ENCODE measurements around the gene NPBWR2. TPM values are rescaled to one million over a fixed set of nuclear protein-coding genes. Genes with fewer than 3 reads are reported as not detected.
"Not testable (repeated sequence)": the region's sequence is repeated elsewhere in the genome, so short reads cannot be mapped to it uniquely, and the experiment has no call there.

Gene NPBWR2
- total RNA-seq, 6 experiments from 2014 or later, result not detected

DNA sequence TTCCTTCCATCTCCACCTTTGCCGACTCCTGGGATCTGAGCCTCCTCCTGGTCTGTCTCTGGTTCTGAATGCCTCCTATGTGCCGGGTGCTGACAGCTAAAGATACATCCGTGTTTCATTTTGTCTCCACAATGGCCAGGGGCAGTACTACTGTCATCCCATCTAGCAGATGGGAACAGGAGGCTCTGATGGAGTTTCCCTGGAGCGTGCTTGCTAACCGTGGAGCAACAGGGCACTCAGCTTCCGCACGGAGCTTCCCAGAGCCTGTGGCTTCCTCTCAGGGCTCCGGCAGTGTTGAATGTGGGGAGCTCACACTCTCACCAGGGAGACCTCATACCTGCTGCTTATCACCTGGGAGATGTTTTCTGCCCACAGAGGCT lies 11.9 kb upstream of the NPBWR2 start:
- no peaks in the 10 kb centered on the region for H3K27me3 ChIP-seq
- no peaks in the 10 kb centered on the region for H3K4me1 ChIP-seq
- no peak overlapping the region for H3K27ac ChIP-seq
- DNase-seq (peak in 1 of 3 donors; percentile 42), ATAC-seq (no peak)
- WGBS (ENCODE audit: insufficient coverage, low coverage, low lambda C conversion rate, missing lambda C conversion rate), result no CpG with 5 or more reads among the region's 8 CpGs
- no peaks in the 10 kb centered on the region for H3K36me3 ChIP-seq
- no peak for TF ChIP-seq POLR2A (IDR thresholded peaks at IDR 0.05)
- TF ChIP-seq, protein P1, sequence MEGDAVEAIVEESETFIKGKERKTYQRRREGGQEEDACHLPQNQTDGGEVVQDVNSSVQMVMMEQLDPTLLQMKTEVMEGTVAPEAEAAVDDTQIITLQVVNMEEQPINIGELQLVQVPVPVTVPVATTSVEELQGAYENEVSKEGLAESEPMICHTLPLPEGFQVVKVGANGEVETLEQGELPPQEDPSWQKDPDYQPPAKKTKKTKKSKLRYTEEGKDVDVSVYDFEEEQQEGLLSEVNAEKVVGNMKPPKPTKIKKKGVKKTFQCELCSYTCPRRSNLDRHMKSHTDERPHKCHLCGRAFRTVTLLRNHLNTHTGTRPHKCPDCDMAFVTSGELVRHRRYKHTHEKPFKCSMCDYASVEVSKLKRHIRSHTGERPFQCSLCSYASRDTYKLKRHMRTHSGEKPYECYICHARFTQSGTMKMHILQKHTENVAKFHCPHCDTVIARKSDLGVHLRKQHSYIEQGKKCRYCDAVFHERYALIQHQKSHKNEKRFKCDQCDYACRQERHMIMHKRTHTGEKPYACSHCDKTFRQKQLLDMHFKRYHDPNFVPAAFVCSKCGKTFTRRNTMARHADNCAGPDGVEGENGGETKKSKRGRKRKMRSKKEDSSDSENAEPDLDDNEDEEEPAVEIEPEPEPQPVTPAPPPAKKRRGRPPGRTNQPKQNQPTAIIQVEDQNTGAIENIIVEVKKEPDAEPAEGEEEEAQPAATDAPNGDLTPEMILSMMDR (IDR thresholded peaks at IDR 0.05), result no peak
- intact Hi-C loops (cut with DNase I), result no loop called here
- H3K9me3 ChIP-seq, result no peaks in the 10 kb centered on the region
- H3K4me3 ChIP-seq, result no peak overlapping the region

GRCh38 chr20:64117432-64117777 lies 10.0 kb upstream of the NPBWR2 start:
- H3K4me3 ChIP-seq; H3K36me3 ChIP-seq; H3K27ac ChIP-seq; ATAC-seq; H3K27me3 ChIP-seq; H3K9me3 ChIP-seq; intact Hi-C loops (cut with DNase I); H3K4me1 ChIP-seq: not testable (repeated sequence)
- 100% methylated on average over 2 of the region's 6 CpGs for WGBS (ENCODE audit: insufficient coverage, low coverage, low lambda C conversion rate, missing lambda C conversion rate)
- peak in 1 of 3 donors; percentile 9 for DNase-seq

GRCh38 chr20:64116541-64117431 lies 9.4 kb upstream of the NPBWR2 start:
- peak in 2 of 3 donors; percentile 34 to 42 for DNase-seq
- intact Hi-C loops (cut with DNase I), result no loop called here
- no peak for TF ChIP-seq POLR2A (IDR thresholded peaks at IDR 0.05)
- TF ChIP-seq, protein P1 (IDR thresholded peaks at IDR 0.05), result no peak

DNA sequence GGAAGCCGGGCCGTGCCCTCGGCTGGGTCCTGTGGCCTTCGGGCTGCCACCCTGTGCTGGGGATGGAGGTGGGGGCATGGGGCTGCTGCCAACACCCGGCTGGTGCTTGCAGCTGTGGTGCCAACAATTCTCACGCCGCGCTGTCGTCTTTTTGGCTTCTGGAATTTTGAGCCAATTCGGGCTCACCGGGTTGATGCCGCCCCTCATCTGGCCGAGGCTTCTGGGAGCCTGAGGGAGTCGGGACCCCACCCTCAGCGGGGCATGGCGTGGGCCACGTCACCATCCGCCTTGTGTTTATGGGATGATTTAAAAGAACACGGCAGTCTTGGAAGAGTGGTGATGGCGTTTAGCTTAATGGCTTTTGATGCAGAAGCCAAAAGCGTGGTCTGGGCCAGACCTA lies 8.7 kb upstream of the NPBWR2 start:
- intact Hi-C loops (cut with DNase I), result no loop called here
- TF ChIP-seq, protein P1 (IDR thresholded peaks at IDR 0.05), result no peak
- Histone ChIP-seq H3K4me3 (no peak overlapping the region), H3K27me3 (no peaks in the 10 kb centered on the region), H3K36me3 (no peaks in the 10 kb centered on the region), H3K9me3 (no peaks in the 10 kb centered on the region), H3K27ac (no peak overlapping the region), H3K4me1 (no peaks in the 10 kb centered on the region)
- DNase-seq (peak in 1 of 3 donors; percentile 31), ATAC-seq (no peak)
- 90% methylated on average over 14 of the region's 21 CpGs for WGBS (ENCODE audit: insufficient coverage, low coverage, low lambda C conversion rate, missing lambda C conversion rate)

More at GRCh38 chr20:64116541-64117431, 9.4 kb upstream of the NPBWR2 start:
- Histone ChIP-seq H3K27ac (no peak overlapping the region), H3K4me3 (no peak overlapping the region), H3K9me3 (no peaks in the 10 kb centered on the region), H3K36me3 (no peaks in the 10 kb centered on the region), H3K27me3 (no peaks in the 10 kb centered on the region), H3K4me1 (no peaks in the 10 kb centered on the region)
- ATAC-seq, result no peak
- WGBS (ENCODE audit: insufficient coverage, low coverage, low lambda C conversion rate, missing lambda C conversion rate), result 65% methylated on average over 4 of the region's 17 CpGs

- no peaks in the 10 kb centered on the region for H3K36me3 ChIP-seq
- intact Hi-C loops (cut with DNase I), result no loop called here
- H3K4me1 ChIP-seq, result no peaks in the 10 kb centered on the region
- WGBS (ENCODE audit: insufficient coverage, low coverage, low lambda C conversion rate, missing lambda C conversion rate), result 65% methylated on average over 9 of the region's 14 CpGs
- DNase-seq (peak in 2 of 3 donors; percentile 24 to 35), ATAC-seq (no peak)
- H3K27me3 ChIP-seq, result no peaks in the 10 kb centered on the region
- TF ChIP-seq, protein P1 (IDR thresholded peaks at IDR 0.05), result no peak
- no peak for TF ChIP-seq POLR2A (IDR thresholded peaks at IDR 0.05)
- H3K4me3 ChIP-seq, result no peak overlapping the region
- no peak overlapping the region for H3K27ac ChIP-seq
- no peaks in the 10 kb centered on the region for H3K9me3 ChIP-seq
Observed at GRCh38 chr20:64115171-64115911, 8.0 kb upstream of the NPBWR2 start.

All from right lobe of liver (tissue), 6 donors.